Endodermal cell (in vitro differentiated cells): ENCODE results near the gene ARHGAP6. TPM values are rescaled to one million over a fixed set of nuclear protein-coding genes. Genes with fewer than 3 reads are reported as not detected.

ENCODE experiments used
- DNase-seq: peaks from one replicate; pipeline ENCODE4 v3.0.0-alpha.2; 2017
- H3K27ac ChIP-seq: 2 replicates; pipeline ENCODE4 v1.5.1; 2013; ENCODE audit warnings: mild to moderate bottlenecking, low read depth, low read length, moderate library complexity
- H3K27me3 ChIP-seq: 2 replicates; pipeline ENCODE4 v1.6.1; 2013; ENCODE audit warnings: mild to moderate bottlenecking, low read length, moderate library complexity; ENCODE audit not compliant: insufficient read depth, control insufficient read depth, poor library complexity, severe bottlenecking
- H3K36me3 ChIP-seq: 2 replicates; pipeline ENCODE4 v1.7.0; 2013; ENCODE audit warnings: mild to moderate bottlenecking, low read length, moderate library complexity; ENCODE audit not compliant: control insufficient read depth, insufficient read depth
- H3K4me1 ChIP-seq: one replicate; pipeline ENCODE4 v1.7.0; 2013; ENCODE audit warnings: low read length; ENCODE audit not compliant: control insufficient read depth, insufficient read depth
- H3K4me3 ChIP-seq: 2 replicates; pipeline ENCODE4 v1.5.1; 2013; ENCODE audit warnings: mild to moderate bottlenecking, low read length, moderate library complexity
- H3K9ac ChIP-seq: 2 replicates; pipeline ENCODE4 v1.6.1; 2013; ENCODE audit warnings: mild to moderate bottlenecking, low read length, moderate library complexity; ENCODE audit not compliant: poor library complexity, severe bottlenecking; ENCODE audit errors: extremely low read depth
- H3K9me3 ChIP-seq: 2 replicates; pipeline ENCODE4 v1.6.1; 2013; ENCODE audit warnings: mild to moderate bottlenecking, low read length, moderate library complexity; ENCODE audit not compliant: control insufficient read depth
- H3K27ac Mint-ChIP-seq: 2 replicates; pipeline ENCODE4 v1.8.0; 2020; ENCODE audit warnings: mixed read lengths
- H3K27me3 Mint-ChIP-seq: 2 replicates; pipeline ENCODE4 v1.8.0; 2021; ENCODE audit warnings: mild to moderate bottlenecking, mixed read lengths; ENCODE audit not compliant: insufficient read depth
- H3K36me3 Mint-ChIP-seq: 2 replicates; pipeline ENCODE4 v1.8.0; 2020; ENCODE audit warnings: low read depth, mixed read lengths
- H3K4me1 Mint-ChIP-seq: 2 replicates; pipeline ENCODE4 v1.8.0; 2020; ENCODE audit warnings: mixed read lengths
- H3K4me3 Mint-ChIP-seq: 2 replicates; pipeline ENCODE4 v1.8.0; 2020; ENCODE audit warnings: mild to moderate bottlenecking, moderate library complexity, mixed read lengths
- H3K9me3 Mint-ChIP-seq: 2 replicates; pipeline ENCODE4 v1.8.0; 2020; ENCODE audit warnings: mild to moderate bottlenecking, mixed read lengths
- WGBS, 2 experiments: methylation state at CpG; one replicate each; pipeline versions ENCODE4 v1.1.5 to v1.1.7; 2013; ENCODE audit warnings: missing lambda C conversion rate in 2 of 2, mixed read lengths in 1 of 2; ENCODE audit not compliant: insufficient coverage in 1 of 2, insufficient read length in 1 of 2; 5-methylcytosine and 5-hydroxymethylcytosine counted together
- total RNA-seq, 2 donors: library from RNA; stranded (reverse); fragmentation: NEBNext Ultra II Directional in 1 of 2; extraction: Animal tissue kit (Norgen Biotek cat#: 25700) in 1 of 2; gene quantifications; 2 replicates in 1 of 2; 3 replicates in 1 of 2; pipeline ENCODE4 v1.2.1, GENCODE V29; 2021
- TF ChIP-seq, protein P1 (sequence below): fragments of 200-600 bp; sonication (generic); conservative IDR thresholded peaks from 2 replicates; pipeline ENCODE4 v1.5.0; 2021; ENCODE audit warnings: antibody characterized with exemption, mild to moderate bottlenecking

The ARHGAP6 gene
- total RNA-seq, 2 donors from 2014 or later: 0.48 to 0.73 TPM

DNA sequence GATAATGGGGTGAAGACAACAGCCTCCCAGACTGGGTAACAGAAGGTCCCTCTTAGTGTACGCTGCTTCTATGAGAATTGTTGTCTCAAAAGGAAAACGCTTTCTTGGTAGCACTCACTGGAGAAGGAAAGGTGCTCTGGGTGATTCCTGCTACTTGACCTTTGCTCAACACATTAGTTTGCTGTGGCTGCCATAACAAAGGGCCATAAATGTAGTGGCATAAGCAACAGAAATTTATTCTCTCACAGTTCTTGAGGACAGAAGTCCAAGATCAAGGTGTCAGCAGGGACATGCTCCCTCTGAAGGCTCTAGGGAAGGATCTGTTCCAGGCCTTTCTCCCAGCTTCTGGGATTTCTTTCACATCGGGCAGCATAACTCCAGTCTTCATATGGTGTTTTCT lies 535.6 kb downstream of the ARHGAP6 start:
- Histone ChIP-seq H3K4me3 (no peak overlapping the region), H3K27me3 (no peaks in the 10 kb centered on the region), H3K9me3 (no peaks in the 10 kb centered on the region), H3K4me1 (no peaks in the 10 kb centered on the region), H3K9ac (no peak overlapping the region), H3K36me3 (no peaks in the 10 kb centered on the region), H3K27ac (no peak overlapping the region)
- Mint-ChIP-seq H3K27me3 (no peaks in the 10 kb centered on the region), H3K9me3 (peaks cover 58% of the 10 kb centered on the region), H3K4me1 (no peaks in the 10 kb centered on the region), H3K27ac (no peak overlapping the region), H3K4me3 (no peak overlapping the region), H3K36me3 (peaks cover 2% of the 10 kb centered on the region)
- WGBS, 2 experiments: 94% methylated on average over 3 of the region's 3 CpGs; no CpG with 5 or more reads in 1 of the 2 experiments
- TF ChIP-seq, protein P1, sequence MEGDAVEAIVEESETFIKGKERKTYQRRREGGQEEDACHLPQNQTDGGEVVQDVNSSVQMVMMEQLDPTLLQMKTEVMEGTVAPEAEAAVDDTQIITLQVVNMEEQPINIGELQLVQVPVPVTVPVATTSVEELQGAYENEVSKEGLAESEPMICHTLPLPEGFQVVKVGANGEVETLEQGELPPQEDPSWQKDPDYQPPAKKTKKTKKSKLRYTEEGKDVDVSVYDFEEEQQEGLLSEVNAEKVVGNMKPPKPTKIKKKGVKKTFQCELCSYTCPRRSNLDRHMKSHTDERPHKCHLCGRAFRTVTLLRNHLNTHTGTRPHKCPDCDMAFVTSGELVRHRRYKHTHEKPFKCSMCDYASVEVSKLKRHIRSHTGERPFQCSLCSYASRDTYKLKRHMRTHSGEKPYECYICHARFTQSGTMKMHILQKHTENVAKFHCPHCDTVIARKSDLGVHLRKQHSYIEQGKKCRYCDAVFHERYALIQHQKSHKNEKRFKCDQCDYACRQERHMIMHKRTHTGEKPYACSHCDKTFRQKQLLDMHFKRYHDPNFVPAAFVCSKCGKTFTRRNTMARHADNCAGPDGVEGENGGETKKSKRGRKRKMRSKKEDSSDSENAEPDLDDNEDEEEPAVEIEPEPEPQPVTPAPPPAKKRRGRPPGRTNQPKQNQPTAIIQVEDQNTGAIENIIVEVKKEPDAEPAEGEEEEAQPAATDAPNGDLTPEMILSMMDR: no peak
- DNase-seq: no peak

- Histone ChIP-seq H3K9me3 (no peaks in the 10 kb centered on the region), H3K4me1 (no peaks in the 10 kb centered on the region), H3K4me3 (no peak overlapping the region), H3K36me3 (no peaks in the 10 kb centered on the region), H3K27me3 (no peaks in the 10 kb centered on the region), H3K27ac (no peak overlapping the region), H3K9ac (no peak overlapping the region)
- Mint-ChIP-seq H3K4me1 (no peaks in the 10 kb centered on the region), H3K27ac (no peak overlapping the region), H3K27me3 (no peaks in the 10 kb centered on the region), H3K36me3 (peaks cover 2% of the 10 kb centered on the region), H3K9me3 (peaks cover 54% of the 10 kb centered on the region), H3K4me3 (no peak overlapping the region)
- TF ChIP-seq, protein P1: no peak
- no peak for DNase-seq
- WGBS, 2 experiments: 48 to 67% methylated on average over 5 of the region's 5 CpGs
Measured at GRCh38 chrX:11129534-11130105, 536.1 kb downstream of the ARHGAP6 start.

DNA sequence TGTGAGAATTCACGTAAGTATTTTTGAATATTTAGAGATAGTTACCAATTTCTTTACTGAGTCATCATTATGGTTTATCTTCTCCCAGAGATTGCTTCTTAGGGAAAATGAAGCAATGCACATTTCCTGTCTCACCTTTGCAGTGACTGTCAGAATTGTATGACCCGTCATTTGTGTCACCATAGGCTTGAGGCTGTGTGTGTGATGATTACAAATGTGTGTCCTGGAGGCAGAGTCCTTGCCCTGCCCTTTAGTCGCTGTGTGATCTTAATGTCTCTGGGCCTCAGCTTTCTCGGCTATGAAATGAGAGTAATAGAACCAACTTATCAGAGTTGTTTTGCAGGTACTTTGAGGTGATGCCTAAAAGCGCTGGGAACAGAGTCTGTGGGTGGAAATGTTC lies 540.7 kb downstream of the ARHGAP6 start:
- Mint-ChIP-seq H3K9me3 (peaks cover 36% of the 10 kb centered on the region), H3K27me3 (no peaks in the 10 kb centered on the region), H3K27ac (no peak overlapping the region), H3K36me3 (peaks cover 28% of the 10 kb centered on the region), H3K4me3 (no peak overlapping the region), H3K4me1 (no peaks in the 10 kb centered on the region)
- H3K4me3 ChIP-seq: no peak overlapping the region
- H3K27me3 ChIP-seq: no peaks in the 10 kb centered on the region
- H3K9ac ChIP-seq: no peak overlapping the region
- WGBS, 2 experiments: 89% methylated on average over 5 of the region's 5 CpGs; no CpG with 5 or more reads in 1 of the 2 experiments
- peaks cover 29% of the 10 kb centered on the region for H3K36me3 ChIP-seq
- TF ChIP-seq, protein P1: no peak
- H3K27ac ChIP-seq: no peak overlapping the region
- DNase-seq: no peak
- H3K4me1 ChIP-seq: no peaks in the 10 kb centered on the region
- H3K9me3 ChIP-seq: no peaks in the 10 kb centered on the region
